ENCODE data around the gene CD2AP.
A peak's percentile ranks its signal among the peaks of the same experiment; 100 is the strongest.
"Not testable (repeated sequence)": the region's sequence is repeated elsewhere in the genome, so short reads cannot be mapped to it uniquely, and the experiment has no call there.

Gene CD2AP

GRCh38 chr6:47477497-47478232 is at the start of gene CD2AP:
CD2AP (plus strand) TSS chr6:47477789; CDS start chr6:47478245, 456 bp downstream.
- peak; percentile 77 to 82 for DNase-seq

- no peak for DNase-seq
These were observed 49.3 kb upstream of the CD2AP start for GRCh38 chr6:47428288-47428687.

- DNase-seq: no peak
These were observed 48.6 kb upstream of the CD2AP start for GRCh38 chr6:47428746-47429664.

- DNase-seq: no peak
These were observed 43.0 kb upstream of the CD2AP start for GRCh38 chr6:47434372-47435253.

- no peak for DNase-seq
These were observed 42.4 kb upstream of the CD2AP start for GRCh38 chr6:47435254-47435612.

- no peak for DNase-seq
These were observed 40.0 kb upstream of the CD2AP start for GRCh38 chr6:47437592-47437991.

- DNase-seq: no peak
These were observed 38.9 kb upstream of the CD2AP start for GRCh38 chr6:47438481-47439347.

- no peak for DNase-seq
These were observed 38.3 kb upstream of the CD2AP start for GRCh38 chr6:47439348-47439668.

GRCh38 chr6:47440719-47441118 is 36.9 kb upstream of the CD2AP start:
- no peak for DNase-seq

GRCh38 chr6:47444964-47445363 is 32.6 kb upstream of the CD2AP start:
- not testable (repeated sequence) for DNase-seq

GRCh38 chr6:47446669-47447330 is 30.8 kb upstream of the CD2AP start:
- DNase-seq: no peak

- DNase-seq: no peak
These were observed 29.9 kb upstream of the CD2AP start for GRCh38 chr6:47447722-47448121.

GRCh38 chr6:47451162-47451561 is 26.4 kb upstream of the CD2AP start:
- DNase-seq: no peak

GRCh38 chr6:47452899-47453298 is 24.7 kb upstream of the CD2AP start:
- DNase-seq: no peak

GRCh38 chr6:47453372-47453936 is 24.1 kb upstream of the CD2AP start:
- no peak for DNase-seq

GRCh38 chr6:47454713-47455396 is 22.7 kb upstream of the CD2AP start:
- DNase-seq: no peak

GRCh38 chr6:47455533-47456209 is 21.9 kb upstream of the CD2AP start:
- no peak for DNase-seq

- DNase-seq: no peak
These were observed 21.0 kb upstream of the CD2AP start for GRCh38 chr6:47456536-47456975.

GRCh38 chr6:47457370-47457769 is 20.2 kb upstream of the CD2AP start:
- DNase-seq: no peak

- DNase-seq: no peak
These were observed 13.5 kb upstream of the CD2AP start for GRCh38 chr6:47464052-47464451.

All from stimulated activated CD4-positive, alpha-beta T cell treated with anti-CD3 and anti-CD28 coated beads, Interleukin-2, amount 100 ng/mL, for 48 hours (primary cell).